Stomach (tissue), 4 donors: ENCODE measurements around the gene MRPL53.

Experiments used
- POLR2A ChIP-seq, 4 donors: fragments of 450-650 bp; IDR thresholded peaks; one replicate each; pipeline ENCODE4 v1.6.1; 2016; ENCODE audit warnings: antibody characterized with exemption in 4 of 4, control low read depth in 2 of 4, mild to moderate bottlenecking in 1 of 4, moderate library complexity in 1 of 4
- POLR2AphosphoS5 ChIP-seq, 3 donors: sonication (generic); formaldehyde crosslinking; IDR thresholded peaks; one replicate each; pipeline ENCODE4 v1.6.1; 2016; ENCODE audit warnings: antibody characterized with exemption in 3 of 3
- TF ChIP-seq, protein P1 (sequence below), 7 experiments: fragments of 450-650 bp in 4 of 7; fragments of 200-600 bp in 3 of 7; sonication (generic) in 3 of 7; IDR thresholded peaks; one replicate each; pipeline ENCODE4 v1.5.1; 2016 to 2019; ENCODE audit warnings: antibody characterized with exemption in 7 of 7, control low read depth in 2 of 7, mild to moderate bottlenecking in 1 of 7

DNA sequence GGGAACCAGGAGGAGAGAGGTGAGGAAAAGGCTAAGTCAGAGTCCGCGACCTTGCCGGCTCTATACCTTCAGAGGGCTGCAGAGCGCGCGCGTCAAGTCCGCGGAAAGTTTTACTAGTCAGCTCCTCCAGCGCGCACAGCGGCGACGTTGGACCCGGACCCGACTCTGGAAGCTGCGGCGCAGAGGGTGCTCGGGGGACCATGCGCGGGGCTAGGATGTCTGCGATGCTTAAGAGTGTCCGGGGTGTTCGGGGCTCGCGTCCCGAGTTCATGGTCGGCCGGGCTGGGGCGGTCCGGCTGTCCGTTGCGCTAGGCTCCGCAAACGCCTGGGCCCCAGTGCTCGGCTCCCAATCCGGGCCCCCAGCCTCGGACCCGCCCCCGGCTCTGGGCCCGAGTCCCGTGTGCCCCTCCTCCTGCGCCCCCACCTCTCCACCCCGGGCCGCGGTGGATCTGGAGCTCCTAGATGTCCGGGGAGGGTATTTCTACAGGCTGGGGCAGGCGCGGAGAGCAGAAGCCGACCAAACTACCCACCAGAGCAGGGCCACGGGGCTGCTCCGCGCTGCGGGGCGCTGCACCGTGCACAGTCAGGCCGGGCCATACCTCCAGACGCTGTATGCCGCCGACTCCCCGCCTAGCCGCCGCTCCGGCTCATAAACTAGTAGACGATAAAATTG is 26.9 kb upstream of the MRPL53 start, which contains the start of gene LBX2:
- TF ChIP-seq, protein P1, sequence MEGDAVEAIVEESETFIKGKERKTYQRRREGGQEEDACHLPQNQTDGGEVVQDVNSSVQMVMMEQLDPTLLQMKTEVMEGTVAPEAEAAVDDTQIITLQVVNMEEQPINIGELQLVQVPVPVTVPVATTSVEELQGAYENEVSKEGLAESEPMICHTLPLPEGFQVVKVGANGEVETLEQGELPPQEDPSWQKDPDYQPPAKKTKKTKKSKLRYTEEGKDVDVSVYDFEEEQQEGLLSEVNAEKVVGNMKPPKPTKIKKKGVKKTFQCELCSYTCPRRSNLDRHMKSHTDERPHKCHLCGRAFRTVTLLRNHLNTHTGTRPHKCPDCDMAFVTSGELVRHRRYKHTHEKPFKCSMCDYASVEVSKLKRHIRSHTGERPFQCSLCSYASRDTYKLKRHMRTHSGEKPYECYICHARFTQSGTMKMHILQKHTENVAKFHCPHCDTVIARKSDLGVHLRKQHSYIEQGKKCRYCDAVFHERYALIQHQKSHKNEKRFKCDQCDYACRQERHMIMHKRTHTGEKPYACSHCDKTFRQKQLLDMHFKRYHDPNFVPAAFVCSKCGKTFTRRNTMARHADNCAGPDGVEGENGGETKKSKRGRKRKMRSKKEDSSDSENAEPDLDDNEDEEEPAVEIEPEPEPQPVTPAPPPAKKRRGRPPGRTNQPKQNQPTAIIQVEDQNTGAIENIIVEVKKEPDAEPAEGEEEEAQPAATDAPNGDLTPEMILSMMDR (IDR thresholded peaks at IDR 0.05) = no peak
- no peak for TF ChIP-seq POLR2A (IDR thresholded peaks at IDR 0.05)
- TF ChIP-seq POLR2AphosphoS5 (IDR thresholded peaks at IDR 0.05) = no peak
